A549 (cell line): ENCODE measurements around the gene PFKFB4.

ENCODE experiments used
- CEBPB ChIP-seq, 2 experiments: fragments of >200 bp in 1 of 2; sonication (Bioruptor Twin) in 1 of 2; formaldehyde crosslinking in 1 of 2; IDR thresholded peaks; 2 replicates each; pipeline ENCODE4 v1.6.1; 2012 to 2016
- CHD2 ChIP-seq: fragments of 150-350 bp; IDR thresholded peaks from 2 replicates; pipeline ENCODE4 v1.6.1; 2014; ENCODE audit warnings: low read length; ENCODE audit not compliant: partially characterized antibody
- CTCF ChIP-seq: fragments of >200 bp; sonication (Bioruptor Twin); formaldehyde crosslinking; IDR thresholded peaks from 3 replicates; pipeline ENCODE4 v1.5.1; 2016
- POLR2A ChIP-seq: IDR thresholded peaks from 2 replicates; pipeline ENCODE4 v1.6.1; 2012; ENCODE audit warnings: mild to moderate bottlenecking, low read length
- SMC3 ChIP-seq: fragments of >200 bp; sonication (Bioruptor Twin); formaldehyde crosslinking; IDR thresholded peaks from 3 replicates; pipeline ENCODE4 v1.6.1; 2018; ENCODE audit warnings: inconsistent platforms
- ZSCAN20 ChIP-seq: fragments of 250-450 bp; sonication (Bioruptor Pico); IDR thresholded peaks from 2 replicates; pipeline ENCODE4 v1.8.0; 2022; ENCODE audit warnings: mild to moderate bottlenecking, moderate library complexity
- TF ChIP-seq, protein P1 (sequence below): IDR thresholded peaks from 2 replicates; pipeline ENCODE4 v1.6.1; 2012; ENCODE audit warnings: low read depth, borderline replicate concordance

GRCh38 chr3:48503401-48504050 is 53.1 kb downstream of the PFKFB4 start:
- TF ChIP-seq ZSCAN20 (CRISPR knock-in tag): no peak
- TF ChIP-seq POLR2A: no peak; the same call in 1 of the 2 replicates
- TF ChIP-seq CTCF: no peak
- no peak for TF ChIP-seq CEBPB (IDR thresholded peaks at IDR 0.05)
- TF ChIP-seq CHD2: no peak
- TF ChIP-seq, protein P1, sequence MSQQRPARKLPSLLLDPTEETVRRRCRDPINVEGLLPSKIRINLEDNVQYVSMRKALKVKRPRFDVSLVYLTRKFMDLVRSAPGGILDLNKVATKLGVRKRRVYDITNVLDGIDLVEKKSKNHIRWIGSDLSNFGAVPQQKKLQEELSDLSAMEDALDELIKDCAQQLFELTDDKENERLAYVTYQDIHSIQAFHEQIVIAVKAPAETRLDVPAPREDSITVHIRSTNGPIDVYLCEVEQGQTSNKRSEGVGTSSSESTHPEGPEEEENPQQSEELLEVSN: no peak
- no peak for TF ChIP-seq SMC3
